K562 (cell line): ENCODE results near the gene PASD1. TPM values are rescaled to one million over a fixed set of nuclear protein-coding genes. Genes with fewer than 3 reads are reported as not detected.

ENCODE experiments used
- ATAC-seq: fragments of 200-7000 bp; cut with Tn5 transposase; 3 replicates; pipeline ENCODE4 v1.9.1; 2020; ENCODE audit warnings: moderate library complexity
- BruUV-seq: library from RNA; stranded (reverse); fragments of 400-500 nt; replicated peaks from 2 replicates; lab custom pipeline; 2021; lab: Mats Ljungman, UMichigan
- CTCF ChIA-PET: fragments of 300-600 bp; formaldehyde crosslinking; extraction: SDS; loops from one replicate; lab custom pipeline; 2021; ENCODE audit warnings: low intra/inter-chr PET ratio; lab: Yijun Ruan, JAX
- POLR2A ChIA-PET: fragments of 300-600, 350-650 bp; sonication (Branson Sonifier 250); formaldehyde crosslinking; extraction: SDS; loops from one replicate; lab custom pipeline; 2021; ENCODE audit warnings: antibody characterized with exemption, inconsistent platforms; lab: Yijun Ruan, JAX
- DNase-seq, 4 experiments: peaks; one replicate each; pipeline versions ENCODE4 v3.0.0 to v3.0.0-alpha.2; 2011 to 2018; ENCODE audit warnings: low spot score in 3 of 4, mixed read lengths in 3 of 4; ENCODE audit errors: extremely low read depth in 1 of 4
- FAIRE-seq: peaks from 2 replicates; lab custom pipeline; 2011; peaks lifted over from hg19 to GRCh38; lab: Jason Lieb, UNC
- H2AFZ ChIP-seq: 2 replicates; pipeline ENCODE4 v1.6.0; 2011; ENCODE audit warnings: low read depth, low read length, control low read depth, inconsistent platforms
- H3K27ac ChIP-seq: fragments of 200-600 bp; 3 replicates; pipeline ENCODE4 v1.8.0; 2011; ENCODE audit warnings: low read depth, mild to moderate bottlenecking, control low read depth, inconsistent platforms, low read length, moderate library complexity, mixed read lengths; ENCODE audit errors: extremely low read depth
- H3K27me3 ChIP-seq, 2 experiments: fragments of 300-600 bp in 1 of 2; 2 replicates in 1 of 2; 3 replicates in 1 of 2; pipeline versions ENCODE4 v1.6.0 to v1.8.0; 2011; ENCODE audit warnings: inconsistent platforms in 2 of 2, low read length in 2 of 2, mild to moderate bottlenecking in 1 of 2, mixed read lengths in 1 of 2, moderate library complexity in 1 of 2; ENCODE audit not compliant: control insufficient read depth in 2 of 2, insufficient read depth in 2 of 2
- H3K36me3 ChIP-seq: fragments of 300-600 bp; 3 replicates; pipeline ENCODE4 v1.8.0; 2011; ENCODE audit warnings: mild to moderate bottlenecking, low read length, inconsistent platforms; ENCODE audit not compliant: control insufficient read depth, insufficient read depth
- H3K4me1 ChIP-seq, 2 experiments: fragments of 200-600 bp in 1 of 2; replicated peaks in 1 of 2; 2 replicates in 1 of 2; 3 replicates in 1 of 2; pipeline versions ENCODE4 v1.5.1 to v1.8.0; 2011; ENCODE audit warnings: inconsistent platforms in 2 of 2, low read length in 2 of 2, mild to moderate bottlenecking in 1 of 2, mixed read lengths in 1 of 2, moderate library complexity in 1 of 2; ENCODE audit not compliant: control insufficient read depth in 2 of 2, insufficient read depth in 2 of 2
- H3K4me2 ChIP-seq: 2 replicates; pipeline ENCODE4 v1.6.1; 2011; ENCODE audit warnings: low read length, control low read depth, inconsistent platforms, mixed read lengths; ENCODE audit not compliant: insufficient read depth
- H3K4me3 ChIP-seq: fragments of 200-600 bp; sonication (generic), shearing (Covaris generic); 2 replicates; pipeline ENCODE4 v1.5.1; 2016; ENCODE audit warnings: control low read depth, inconsistent platforms
- H3K79me2 ChIP-seq: fragments of 200-600 bp; 3 replicates; pipeline ENCODE4 v1.8.0; 2011; ENCODE audit warnings: low read length, inconsistent platforms; ENCODE audit not compliant: control insufficient read depth, insufficient read depth
- H3K9ac ChIP-seq, 2 experiments: 2 replicates each; pipeline versions ENCODE4 v1.6.0 to v1.6.1; 2011; ENCODE audit warnings: low read depth in 2 of 2, low read length in 2 of 2, control low read depth in 1 of 2, inconsistent platforms in 1 of 2, mild to moderate bottlenecking in 1 of 2, mixed read lengths in 1 of 2; ENCODE audit not compliant: insufficient read depth in 1 of 2
- H3K9me1 ChIP-seq: one replicate; pipeline ENCODE4 v1.6.0; 2011; ENCODE audit warnings: inconsistent platforms, mild to moderate bottlenecking, low read length, moderate library complexity; ENCODE audit not compliant: control insufficient read depth, insufficient read depth
- H3K9me3 ChIP-seq: replicated peaks from 2 replicates; pipeline ENCODE4 v1.5.1; 2011; ENCODE audit warnings: low read depth, low read length, inconsistent platforms; ENCODE audit not compliant: control insufficient read depth, insufficient read depth
- H4K20me1 ChIP-seq: replicated peaks from 2 replicates; pipeline ENCODE4 v1.6.1; 2011; ENCODE audit warnings: low read length, inconsistent platforms, mixed read lengths; ENCODE audit not compliant: control insufficient read depth, insufficient read depth
- CBX3 ChIP-seq, 2 experiments: IDR thresholded peaks; 1 replicate in 1 of 2; 2 replicates in 1 of 2; pipeline ENCODE4 v1.6.1; 2012; ENCODE audit warnings: inconsistent platforms in 2 of 2, low read length in 2 of 2, borderline replicate concordance in 1 of 2, control low read depth in 1 of 2
- ELK3 ChIP-seq: fragments of 450-650 bp; formaldehyde crosslinking; IDR thresholded peaks from 2 replicates; pipeline ENCODE4 v1.4.0; 2020; ENCODE audit warnings: mild to moderate bottlenecking
- MBD1 ChIP-seq: fragments of 250-450 bp; sonication (Bioruptor Pico); IDR thresholded peaks from 2 replicates; pipeline ENCODE4 v1.8.0; 2022; ENCODE audit warnings: inconsistent platforms
- NR1H2 ChIP-seq: sonication (generic); formaldehyde crosslinking; IDR thresholded peaks from 2 replicates; pipeline ENCODE4 v1.4.0; 2020; ENCODE audit warnings: mild to moderate bottlenecking, missing genetic modification reagents
- POLR2G ChIP-seq: fragments of 200-400 bp; formaldehyde crosslinking; IDR thresholded peaks from 2 replicates; pipeline ENCODE4 v1.6.1; 2017; ENCODE audit warnings: low read depth, mild to moderate bottlenecking, antibody characterized with exemption, low read length, moderate library complexity
- SNAPC5 ChIP-seq: fragments of 250-450 bp; sonication (Bioruptor Pico); IDR thresholded peaks from 2 replicates; pipeline ENCODE4 v1.8.0; 2021; ENCODE audit warnings: moderate library complexity, mild to moderate bottlenecking, inconsistent platforms
- STAT5A ChIP-seq: IDR thresholded peaks from 2 replicates; pipeline ENCODE4 v1.6.1; 2012; ENCODE audit warnings: low read length, inconsistent platforms, borderline replicate concordance
- TGIF2 ChIP-seq: sonication (generic); formaldehyde crosslinking; IDR thresholded peaks from 2 replicates; pipeline ENCODE4 v1.8.1; 2022; ENCODE audit warnings: mild to moderate bottlenecking, missing genetic modification reagents, moderate library complexity
- XRCC4 ChIP-seq: IDR thresholded peaks from one replicate; pipeline ENCODE4 v1.6.1; 2011; ENCODE audit not compliant: insufficient read depth, insufficient read length; ENCODE audit errors: extremely low read depth
- ZKSCAN3 ChIP-seq: fragments of 250-450 bp; sonication (Bioruptor Pico); IDR thresholded peaks from 2 replicates; pipeline ENCODE4 v1.4.0; 2020
- ZNF124 ChIP-seq: sonication (generic); formaldehyde crosslinking; IDR thresholded peaks from 2 replicates; pipeline ENCODE4 v1.8.1; 2022; ENCODE audit warnings: missing genetic modification reagents
- ZNF263 ChIP-seq: sonication (generic); formaldehyde crosslinking; IDR thresholded peaks from 2 replicates; pipeline ENCODE4 v1.8.0; 2022; ENCODE audit warnings: mild to moderate bottlenecking, missing genetic modification reagents, borderline replicate concordance
- ZNF512 ChIP-seq: IDR thresholded peaks from 2 replicates; pipeline ENCODE4 v1.6.1; 2016; ENCODE audit warnings: missing genetic modification characterization, missing compliant biosample characterization
- ZNF518B ChIP-seq: fragments of 250-450 bp; sonication (Bioruptor Pico); IDR thresholded peaks from 2 replicates; pipeline ENCODE4 v1.5.0; 2021; ENCODE audit warnings: mild to moderate bottlenecking, moderate library complexity
- WGBS: fragments of 100-300 bp; shearing (Covaris generic); methylation state at CpG from one replicate; pipeline ENCODE4 v1.1.6; 2016; ENCODE audit warnings: low coverage, mixed read lengths; ENCODE audit not compliant: insufficient coverage; ENCODE audit errors: missing lambda C conversion rate; 5-methylcytosine and 5-hydroxymethylcytosine counted together
- in situ Hi-C: fragments of 300-500 bp; cut with MboI; formaldehyde crosslinking; loops from 4 replicates; pipeline ENCODE4 v1.15.0; 2018; ENCODE audit warnings: inconsistent platforms, mixed read lengths
- intact Hi-C: fragments of 100-400 bp; cut with micrococcal nuclease; formaldehyde crosslinking; loops from 2 replicates; pipeline ENCODE4 v1.14.2; 2022
- polyA plus RNA-seq, 8 experiments: library from polyadenylated mRNA; depleted of rRNA in 4 of 8; stranded (reverse) in 5 of 8; unstranded in 3 of 8; fragments of >200 nt; fragmentation: Nextera tagmentation in 2 of 8; fragmentation: Illumina TruSeq in 1 of 8; extraction: Ambion mirVana in 2 of 8; extraction: Trizol in 1 of 8; gene quantifications; 2 replicates each; pipeline versions ENCODE4 v1.2.1 to v1.2.3, GENCODE V29; 2011 to 2014; ENCODE audit warnings: inconsistent platforms in 1 of 8, missing spikeins in 1 of 8
- total RNA-seq, 7 experiments: library from RNA; depleted of rRNA in 6 of 7; stranded (reverse); fragments of >200 nt in 6 of 7; fragmentation: Illumina TruSeq in 2 of 7; extraction: Trizol in 2 of 7; gene quantifications; 2 replicates each; pipeline versions ENCODE4 v1.2.1 to v1.2.3, GENCODE V29; 2011 to 2021; ENCODE audit warnings: low replicate concordance in 1 of 7

PASD1 gene
- total and polyA plus RNA-seq, 9 of the 15 experiments (the other 6 are each of a cell fraction or from before 2014, with no cell fraction given): 1.7 to 12.8 (median 9.6) TPM

- Histone ChIP-seq H4K20me1 (no peaks in the 10 kb centered on the region), H3K27ac (no peak overlapping the region)
- FAIRE-seq: no peak
These were observed 560 bp downstream of the PASD1 start for GRCh38 chrX:151564035-151564434.

More at GRCh38 chrX:151564035-151564434, 560 bp downstream of the PASD1 start:
- in situ Hi-C loops (no loop called here), intact Hi-C loops (no loop called here)
- Histone ChIP-seq H3K79me2 (peaks cover 21% of the 10 kb centered on the region), H3K9ac (peak overlapping the region; percentile 38 to 58; a peak in 2 of 4 replicates), H3K27me3 (no peaks in the 10 kb centered on the region), H3K9me3 (no peaks in the 10 kb centered on the region), H3K36me3 (no peaks in the 10 kb centered on the region), H3K9me1 (no peaks in the 10 kb centered on the region), H3K4me3 (peak overlapping the region; percentile 37), H3K4me1 (peaks cover 0 to 15% of the 10 kb centered on the region in 2 experiments; a peak in 2 of 5 replicates), H2AFZ (no peak overlapping the region), H3K4me2 (peak overlapping the region; percentile 41)
- ATAC-seq (no peak), DNase-seq (no peak)
- 54% methylated on average over 15 of the region's 21 CpGs for WGBS
- TF ChIP-seq SNAPC5 (no peak), TGIF2 (CRISPR knock-in tag) (no peak), XRCC4 (no peak), MBD1 (CRISPR knock-in tag) (no peak), ZNF124 (no peak), ZNF518B (CRISPR knock-in tag) (no peak), STAT5A (no peak), ZKSCAN3 (CRISPR knock-in tag) (no peak), ELK3 (CRISPR knock-in tag) (no peak), POLR2G (no peak), NR1H2 (no peak), ZNF512 (tag) (no peak), CBX3 (IDR thresholded peaks at IDR 0.05; ENCODE audit: borderline replicate concordance in 1 of 2, low read length in 2 of 2) (no peak), ZNF263 (CRISPR knock-in tag) (no peak)
- ChIA-PET CTCF (no interaction called here), POLR2A (no interaction called here)
- no TSS peak for BruUV-seq
